Measurements from ENCODE around the gene ZBTB42. TPM values are rescaled to one million over a fixed set of nuclear protein-coding genes. Genes with fewer than 3 reads are reported as not detected.

Gene ZBTB42
- total and polyA plus RNA-seq, 2 of the 13 experiments (the other 11 are each of a cell fraction or from before 2014, with no cell fraction given): 2.8 to 4.2 TPM

DNA sequence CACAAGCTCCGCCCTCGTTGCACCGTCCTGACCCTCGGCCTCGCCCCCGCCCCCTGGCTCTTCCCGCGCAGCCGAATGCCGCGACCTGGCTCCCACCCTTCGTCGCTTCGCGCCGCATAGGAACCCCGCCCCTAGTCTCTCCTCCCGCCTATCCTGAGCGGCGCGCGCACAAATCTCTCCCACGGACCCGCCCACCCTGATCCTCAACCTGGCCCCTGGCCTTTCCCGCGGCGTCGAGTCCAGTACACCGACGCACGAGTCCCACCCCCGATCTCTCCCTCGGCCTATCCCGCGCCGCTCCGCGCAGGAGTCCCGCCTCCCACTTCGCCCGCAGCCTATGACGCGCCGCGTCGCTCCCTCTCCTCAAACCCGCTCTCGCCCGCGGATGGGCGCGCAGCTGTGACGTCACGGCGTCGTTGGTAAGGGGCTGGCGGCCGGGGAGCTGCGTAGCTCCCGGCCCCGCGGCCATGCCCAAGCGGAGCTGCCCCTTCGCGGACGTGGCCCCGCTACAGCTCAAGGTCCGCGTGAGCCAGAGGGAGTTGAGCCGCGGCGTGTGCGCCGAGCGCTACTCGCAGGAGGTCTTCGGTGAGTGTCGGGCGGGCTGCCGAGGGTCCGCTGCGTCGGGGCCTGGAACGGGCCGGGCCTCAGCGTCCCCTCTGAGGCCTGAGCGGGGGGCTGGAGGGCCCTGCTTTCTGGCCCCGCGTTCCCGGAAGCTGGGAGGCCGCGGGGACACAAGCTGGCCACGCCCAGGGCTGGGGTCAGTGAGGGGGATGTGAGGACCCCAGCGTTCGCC is 48.0 kb upstream of the ZBTB42 start, which contains the start of gene SIVA1 (continued):
- TF ChIP-seq ZBTB7A (CRISPR knock-in tag; IDR thresholded peaks at IDR 0.05) (peak; percentile 79), TEAD3 (CRISPR knock-in tag; optimal IDR thresholded peaks at IDR 0.05; ENCODE audit: borderline replicate concordance) (no peak), NBN (conservative IDR thresholded peaks at IDR 0.05) (no peak), PAF1 (CRISPR knock-in tag; IDR thresholded peaks at IDR 0.05) (no peak; the same call in 1 of the 2 replicates), ZBTB8A (CRISPR knock-in tag; IDR thresholded peaks at IDR 0.05; ENCODE audit: borderline replicate concordance, low read depth) (peak; percentile 48; the same call in 1 of the 2 replicates), ZNF335 (CRISPR knock-in tag; IDR thresholded peaks at IDR 0.05) (peak; percentile 18; the same call in 1 of the 2 replicates), KDM1A (CRISPR knock-in tag; IDR thresholded peaks at IDR 0.05) (no peak), SP1 (IDR thresholded peaks at IDR 0.05) (peak; percentile 51; the same call in 1 of the 2 replicates), SP1 (CRISPR knock-in tag; IDR thresholded peaks at IDR 0.05) (peak; percentile 75), POLR2A (IDR thresholded peaks at IDR 0.05; ENCODE audit: insufficient read depth in 1 of 2, low read depth in 2 of 2, low read length in 2 of 2) (peak; percentile 83 to 86), KDM3A (CRISPR knock-in tag; IDR thresholded peaks at IDR 0.05; ENCODE audit: low read depth) (peak; percentile 30; the same call in 1 of the 2 replicates), HNF4G (IDR thresholded peaks at IDR 0.05; ENCODE audit: borderline replicate concordance, low read depth, low read length) (no peak), HNF4G (CRISPR knock-in tag; IDR thresholded peaks at IDR 0.05; ENCODE audit: borderline replicate concordance, low read depth) (no peak; the same call in 1 of the 2 replicates), HNF4A (CRISPR knock-in tag; IDR thresholded peaks at IDR 0.05) (peak; percentile 52), CENPX (CRISPR knock-in tag; IDR thresholded peaks at IDR 0.05) (no peak)
- TF ChIP-seq, protein P1, sequence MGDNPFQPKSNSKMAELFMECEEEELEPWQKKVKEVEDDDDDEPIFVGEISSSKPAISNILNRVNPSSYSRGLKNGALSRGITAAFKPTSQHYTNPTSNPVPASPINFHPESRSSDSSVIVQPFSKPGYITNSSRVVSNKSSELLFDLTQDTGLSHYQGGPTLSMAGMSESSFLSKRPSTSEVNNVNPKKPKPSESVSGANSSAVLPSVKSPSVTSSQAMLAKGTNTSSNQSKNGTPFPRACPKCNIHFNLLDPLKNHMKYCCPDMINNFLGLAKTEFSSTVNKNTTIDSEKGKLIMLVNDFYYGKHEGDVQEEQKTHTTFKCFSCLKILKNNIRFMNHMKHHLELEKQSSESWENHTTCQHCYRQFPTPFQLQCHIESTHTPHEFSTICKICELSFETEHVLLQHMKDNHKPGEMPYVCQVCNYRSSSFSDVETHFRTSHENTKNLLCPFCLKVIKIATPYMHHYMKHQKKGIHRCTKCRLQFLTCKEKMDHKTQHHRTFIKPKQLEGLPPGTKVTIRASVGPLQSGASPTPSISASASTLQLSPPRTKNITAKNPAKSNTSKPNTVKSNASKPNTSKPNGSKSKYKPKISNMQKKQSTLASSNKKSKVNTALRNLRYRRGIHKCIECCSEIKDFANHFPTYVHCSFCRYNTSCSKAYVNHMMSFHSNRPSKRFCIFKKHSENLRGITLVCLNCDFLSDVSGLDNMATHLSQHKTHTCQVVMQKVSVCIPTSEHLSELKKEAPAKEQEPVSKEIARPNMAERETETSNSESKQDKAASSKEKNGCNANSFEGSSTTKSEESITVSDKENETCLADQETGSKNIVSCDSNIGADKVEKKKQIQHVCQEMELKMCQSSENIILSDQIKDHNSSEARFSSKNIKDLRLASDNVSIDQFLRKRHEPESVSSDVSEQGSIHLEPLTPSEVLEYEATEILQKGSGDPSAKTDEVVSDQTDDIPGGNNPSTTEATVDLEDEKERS (CRISPR knock-in tag; IDR thresholded peaks at IDR 0.05): 0 out of 2 replicates have a peak, but pooled peaks have one; percentile 65
- TF ChIP-seq, protein P2, sequence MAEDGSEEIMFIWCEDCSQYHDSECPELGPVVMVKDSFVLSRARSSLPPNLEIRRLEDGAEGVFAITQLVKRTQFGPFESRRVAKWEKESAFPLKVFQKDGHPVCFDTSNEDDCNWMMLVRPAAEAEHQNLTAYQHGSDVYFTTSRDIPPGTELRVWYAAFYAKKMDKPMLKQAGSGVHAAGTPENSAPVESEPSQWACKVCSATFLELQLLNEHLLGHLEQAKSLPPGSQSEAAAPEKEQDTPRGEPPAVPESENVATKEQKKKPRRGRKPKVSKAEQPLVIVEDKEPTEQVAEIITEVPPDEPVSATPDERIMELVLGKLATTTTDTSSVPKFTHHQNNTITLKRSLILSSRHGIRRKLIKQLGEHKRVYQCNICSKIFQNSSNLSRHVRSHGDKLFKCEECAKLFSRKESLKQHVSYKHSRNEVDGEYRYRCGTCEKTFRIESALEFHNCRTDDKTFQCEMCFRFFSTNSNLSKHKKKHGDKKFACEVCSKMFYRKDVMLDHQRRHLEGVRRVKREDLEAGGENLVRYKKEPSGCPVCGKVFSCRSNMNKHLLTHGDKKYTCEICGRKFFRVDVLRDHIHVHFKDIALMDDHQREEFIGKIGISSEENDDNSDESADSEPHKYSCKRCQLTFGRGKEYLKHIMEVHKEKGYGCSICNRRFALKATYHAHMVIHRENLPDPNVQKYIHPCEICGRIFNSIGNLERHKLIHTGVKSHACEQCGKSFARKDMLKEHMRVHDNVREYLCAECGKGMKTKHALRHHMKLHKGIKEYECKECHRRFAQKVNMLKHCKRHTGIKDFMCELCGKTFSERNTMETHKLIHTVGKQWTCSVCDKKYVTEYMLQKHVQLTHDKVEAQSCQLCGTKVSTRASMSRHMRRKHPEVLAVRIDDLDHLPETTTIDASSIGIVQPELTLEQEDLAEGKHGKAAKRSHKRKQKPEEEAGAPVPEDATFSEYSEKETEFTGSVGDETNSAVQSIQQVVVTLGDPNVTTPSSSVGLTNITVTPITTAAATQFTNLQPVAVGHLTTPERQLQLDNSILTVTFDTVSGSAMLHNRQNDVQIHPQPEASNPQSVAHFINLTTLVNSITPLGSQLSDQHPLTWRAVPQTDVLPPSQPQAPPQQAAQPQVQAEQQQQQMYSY (CRISPR knock-in tag; IDR thresholded peaks at IDR 0.05): peak; percentile 48; the same call in 1 of the 2 replicates
- TF ChIP-seq, protein P3, sequence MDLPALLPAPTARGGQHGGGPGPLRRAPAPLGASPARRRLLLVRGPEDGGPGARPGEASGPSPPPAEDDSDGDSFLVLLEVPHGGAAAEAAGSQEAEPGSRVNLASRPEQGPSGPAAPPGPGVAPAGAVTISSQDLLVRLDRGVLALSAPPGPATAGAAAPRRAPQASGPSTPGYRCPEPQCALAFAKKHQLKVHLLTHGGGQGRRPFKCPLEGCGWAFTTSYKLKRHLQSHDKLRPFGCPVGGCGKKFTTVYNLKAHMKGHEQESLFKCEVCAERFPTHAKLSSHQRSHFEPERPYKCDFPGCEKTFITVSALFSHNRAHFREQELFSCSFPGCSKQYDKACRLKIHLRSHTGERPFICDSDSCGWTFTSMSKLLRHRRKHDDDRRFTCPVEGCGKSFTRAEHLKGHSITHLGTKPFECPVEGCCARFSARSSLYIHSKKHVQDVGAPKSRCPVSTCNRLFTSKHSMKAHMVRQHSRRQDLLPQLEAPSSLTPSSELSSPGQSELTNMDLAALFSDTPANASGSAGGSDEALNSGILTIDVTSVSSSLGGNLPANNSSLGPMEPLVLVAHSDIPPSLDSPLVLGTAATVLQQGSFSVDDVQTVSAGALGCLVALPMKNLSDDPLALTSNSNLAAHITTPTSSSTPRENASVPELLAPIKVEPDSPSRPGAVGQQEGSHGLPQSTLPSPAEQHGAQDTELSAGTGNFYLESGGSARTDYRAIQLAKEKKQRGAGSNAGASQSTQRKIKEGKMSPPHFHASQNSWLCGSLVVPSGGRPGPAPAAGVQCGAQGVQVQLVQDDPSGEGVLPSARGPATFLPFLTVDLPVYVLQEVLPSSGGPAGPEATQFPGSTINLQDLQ (CRISPR knock-in tag; IDR thresholded peaks at IDR 0.05): peak; percentile 89; the same call in 1 of the 2 replicates

All from HepG2 (cell line).